RCC 7860 (cell line): Measurements from ENCODE around the gene SLC35F3.
A peak's percentile ranks its signal among the peaks of the same experiment; 100 is the strongest.

Experiments used
- DNase-seq: peaks from one replicate; pipeline ENCODE4 v3.0.0-alpha.2; 2015; ENCODE audit warnings: low spot score
- FAIRE-seq: peaks from 2 replicates; lab custom pipeline; 2012; peaks lifted over from hg19 to GRCh38; lab: Jason Lieb, UNC

SLC35F3 gene

DNA sequence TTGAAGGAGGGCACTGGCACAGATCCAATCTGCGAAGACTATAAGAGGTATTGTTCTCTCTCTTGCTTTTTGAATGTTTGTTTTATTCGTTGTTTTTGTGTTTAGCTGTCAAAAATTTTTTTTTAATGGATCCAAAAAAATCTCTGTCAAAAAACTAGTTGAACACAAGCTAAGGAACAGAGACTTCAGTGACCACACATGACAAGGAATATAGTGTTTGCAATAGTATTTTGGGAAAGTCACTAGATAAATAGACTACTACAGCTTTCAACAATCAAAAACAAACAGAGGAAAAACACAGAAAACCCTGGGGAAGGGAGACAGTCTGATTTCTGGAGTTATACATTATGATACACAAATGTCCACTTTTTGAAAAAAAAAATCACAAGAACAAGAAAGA lies 431.9 kb downstream of the SLC35F3 start:
- no peak for DNase-seq
- no peak for FAIRE-seq

DNA sequence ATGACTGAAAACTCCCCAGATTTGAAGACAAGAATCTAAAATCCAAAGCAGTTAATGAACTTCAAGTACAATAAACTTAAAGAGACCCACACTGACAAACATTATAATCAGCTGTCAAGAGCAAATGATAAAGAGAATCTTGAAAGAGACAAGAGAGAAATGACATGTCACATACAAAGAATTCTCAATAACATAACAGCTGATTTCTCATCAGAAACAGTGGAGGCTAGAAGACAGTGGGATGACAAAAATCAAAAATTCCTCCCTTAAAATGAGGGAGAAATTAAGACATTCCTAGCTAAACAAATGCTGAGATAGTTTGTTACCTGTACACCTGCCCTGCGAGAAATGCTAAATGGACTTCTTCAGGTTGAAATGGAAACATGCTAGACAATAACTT lies 432.8 kb downstream of the SLC35F3 start:
- DNase-seq (no peak), FAIRE-seq (no peak)

DNA sequence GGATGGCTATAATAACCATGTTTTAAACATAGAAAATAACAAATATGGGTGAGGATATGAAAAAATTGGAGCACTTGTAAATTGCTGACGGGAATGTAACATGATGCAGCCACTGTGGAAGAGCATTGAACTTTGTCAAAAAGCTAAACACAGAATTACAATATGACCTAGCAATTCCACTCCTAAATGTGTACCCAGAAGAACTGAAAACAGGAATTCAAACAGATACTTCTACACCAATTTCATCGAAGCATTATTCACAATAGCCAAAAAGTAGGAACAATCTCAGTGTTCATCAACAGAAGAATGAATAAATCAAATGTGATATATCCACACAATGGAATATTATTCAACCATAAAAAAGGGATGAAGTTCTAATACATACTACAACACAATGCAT lies 436.1 kb downstream of the SLC35F3 start:
- FAIRE-seq: no peak
- DNase-seq: no peak

DNA sequence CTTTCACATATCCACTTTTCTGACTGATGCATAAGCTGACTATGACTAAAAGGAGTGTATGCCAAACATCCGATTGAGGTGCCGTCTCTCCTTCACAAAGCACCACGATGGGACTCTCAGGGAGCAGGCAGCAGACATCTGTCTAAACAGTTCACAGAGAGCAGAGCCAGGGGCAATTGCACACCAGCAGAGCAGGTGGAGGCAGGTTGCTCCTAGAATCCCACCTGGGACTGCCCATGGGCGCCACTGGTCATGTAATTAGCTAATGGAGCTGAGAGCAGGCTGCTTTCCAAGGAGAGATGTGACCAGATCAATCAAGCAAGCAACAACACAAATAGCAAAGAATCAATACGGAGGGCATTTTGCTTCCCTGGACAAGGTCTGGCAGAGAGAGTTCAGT lies 438.3 kb downstream of the SLC35F3 start:
- FAIRE-seq: no peak
- no peak for DNase-seq

DNA sequence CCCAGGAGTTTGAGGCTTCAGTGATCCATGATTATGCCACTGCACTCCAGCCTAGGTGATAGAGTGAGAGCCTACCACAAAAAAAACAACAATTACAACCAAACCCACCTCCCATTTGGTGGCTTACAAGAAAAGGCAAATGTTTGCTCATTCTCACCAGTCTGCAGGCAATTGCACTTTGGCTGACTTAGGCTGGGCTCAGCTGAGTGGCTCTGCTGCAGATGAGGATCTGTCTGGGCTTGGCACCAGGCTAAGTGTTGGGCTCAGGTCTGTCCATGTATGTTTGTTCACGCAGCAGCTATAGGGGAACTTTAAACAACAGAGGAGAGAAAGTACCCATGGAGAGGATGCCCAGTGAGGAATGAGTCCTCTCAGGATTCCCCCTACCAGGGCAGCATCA lies 440.8 kb downstream of the SLC35F3 start:
- FAIRE-seq (no peak), DNase-seq (no peak)

DNA sequence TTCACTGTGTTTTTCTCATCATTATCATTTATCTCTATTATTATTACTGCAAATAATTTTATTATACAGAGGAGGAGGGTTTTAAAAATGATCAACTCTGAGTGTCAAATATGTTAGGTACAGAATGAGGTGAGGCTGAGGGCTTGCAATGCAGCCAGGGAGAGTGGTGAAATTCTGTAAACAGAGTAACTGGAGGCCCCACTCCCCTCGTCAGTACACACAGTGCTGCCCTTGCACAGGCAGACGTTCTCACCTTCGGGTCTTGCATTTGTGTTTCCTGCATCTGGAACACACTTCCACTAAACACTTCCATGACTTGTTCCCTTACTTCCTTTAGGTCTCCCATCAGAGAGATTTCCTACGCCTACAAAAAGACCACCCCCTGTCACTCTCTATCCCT lies 444.5 kb downstream of the SLC35F3 start:
- FAIRE-seq: no peak

DNA sequence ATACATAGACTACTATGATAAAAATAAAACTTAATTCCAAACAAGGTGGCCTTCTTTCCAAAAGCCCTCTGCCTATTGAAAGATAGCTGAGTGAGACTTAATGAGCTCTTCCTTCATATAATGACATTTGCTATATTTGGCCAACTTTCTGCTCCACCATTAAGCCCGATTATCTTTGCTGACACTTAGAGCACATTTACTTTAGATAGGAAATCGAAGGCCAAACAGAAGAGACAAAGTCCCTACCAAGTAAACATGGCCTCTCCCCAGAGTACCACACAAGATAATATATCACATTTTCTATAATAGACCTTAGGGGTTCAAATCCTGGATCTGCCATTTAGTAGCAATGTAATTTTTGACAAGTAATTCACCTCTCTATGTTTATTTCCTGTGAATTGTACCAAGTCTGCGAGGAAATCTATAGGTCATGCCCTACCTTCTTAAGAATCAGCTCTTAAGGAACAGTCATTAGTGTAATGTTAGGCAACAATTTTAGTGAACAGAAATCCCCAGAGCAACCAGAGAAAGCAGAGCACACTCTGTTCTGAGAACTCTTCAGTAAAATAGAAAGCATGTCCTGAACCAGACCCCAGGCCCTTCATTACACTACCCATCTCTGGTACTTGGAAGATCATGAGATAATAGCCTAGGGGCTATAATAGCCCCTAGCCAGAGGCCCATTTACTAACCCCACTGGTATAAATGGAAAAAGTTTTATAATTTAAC lies 451.5 kb downstream of the SLC35F3 start:
- DNase-seq (no peak), FAIRE-seq (no peak)

More for the DNA sequence above, 444.5 kb downstream of the SLC35F3 start:
- no peak for DNase-seq

DNA sequence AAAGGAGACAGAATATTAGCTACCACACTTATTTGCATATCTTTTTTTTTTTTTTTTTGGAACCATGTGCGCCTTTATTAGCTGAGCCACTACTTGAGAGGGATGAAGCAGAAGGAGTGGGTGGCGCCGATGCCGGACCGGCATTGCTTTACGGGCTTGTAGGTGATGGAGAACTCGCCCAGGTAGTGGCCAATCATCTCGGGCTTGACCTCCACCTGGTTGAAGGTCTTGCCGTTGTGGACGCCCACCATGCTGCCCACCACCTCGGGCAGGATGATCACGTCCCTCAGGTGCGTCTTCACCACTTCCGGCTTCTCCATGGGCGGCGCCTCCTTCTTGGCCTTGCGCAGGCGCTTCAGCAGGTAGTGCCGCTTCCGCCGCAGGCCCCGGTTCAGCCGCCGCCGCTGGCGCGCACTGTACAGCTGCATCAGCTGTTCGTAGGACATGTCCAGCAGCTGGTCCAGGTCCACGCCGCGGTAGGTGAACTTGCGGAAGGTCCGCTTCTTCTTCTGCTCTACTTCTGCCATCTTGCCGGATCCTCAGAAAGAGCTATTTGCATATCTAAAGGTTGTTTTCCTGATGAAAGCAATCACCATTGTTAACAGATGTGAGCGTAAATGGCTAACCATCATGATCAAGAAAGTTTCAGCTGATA lies 452.3 kb downstream of the SLC35F3 start:
- DNase-seq: peak; percentile 62
- peak; percentile 53 for FAIRE-seq

DNA sequence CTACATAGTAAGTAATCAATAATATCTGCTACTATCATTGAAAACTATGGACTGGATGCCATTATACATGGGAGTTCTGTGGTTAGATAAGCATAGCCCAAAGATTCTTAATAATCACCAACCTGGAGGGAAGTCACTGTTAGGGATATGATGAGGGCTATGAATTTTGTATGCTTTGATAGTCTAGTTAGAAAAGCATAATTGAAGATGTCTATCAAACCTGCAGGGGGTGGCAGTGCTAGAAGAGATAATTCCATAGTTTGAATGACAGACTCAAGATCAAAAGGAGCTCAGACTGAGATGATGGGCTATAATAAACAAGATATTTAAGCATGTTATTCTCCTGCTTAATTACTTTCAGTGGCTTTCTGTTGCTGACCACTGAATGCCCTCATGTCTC lies 453.4 kb downstream of the SLC35F3 start:
- FAIRE-seq (no peak), DNase-seq (no peak)

DNA sequence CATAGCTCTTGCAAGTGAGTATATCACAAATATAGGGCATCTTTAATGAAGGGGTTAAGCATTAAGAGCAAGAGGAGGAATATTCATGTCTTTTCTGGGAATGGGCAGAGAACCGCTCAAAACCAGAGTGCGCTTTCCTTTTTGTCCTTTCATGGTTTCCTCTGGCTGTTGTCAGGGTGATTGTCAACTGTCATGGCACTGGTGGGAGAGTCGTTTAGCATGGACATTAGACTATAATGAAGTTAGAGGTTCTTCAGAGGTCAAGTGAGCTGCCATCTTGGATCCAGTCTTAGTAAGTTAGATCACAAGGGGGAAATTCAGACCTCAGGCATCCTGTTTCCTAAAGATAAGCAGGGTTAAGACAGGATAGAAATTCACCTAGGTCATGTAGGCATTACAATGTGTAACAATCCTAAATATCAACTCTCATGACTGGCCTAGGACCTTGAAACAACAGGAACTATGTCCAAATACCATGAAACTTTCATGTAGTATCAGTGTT lies 456.7 kb downstream of the SLC35F3 start:
- no peak for DNase-seq
- no peak for FAIRE-seq

DNA sequence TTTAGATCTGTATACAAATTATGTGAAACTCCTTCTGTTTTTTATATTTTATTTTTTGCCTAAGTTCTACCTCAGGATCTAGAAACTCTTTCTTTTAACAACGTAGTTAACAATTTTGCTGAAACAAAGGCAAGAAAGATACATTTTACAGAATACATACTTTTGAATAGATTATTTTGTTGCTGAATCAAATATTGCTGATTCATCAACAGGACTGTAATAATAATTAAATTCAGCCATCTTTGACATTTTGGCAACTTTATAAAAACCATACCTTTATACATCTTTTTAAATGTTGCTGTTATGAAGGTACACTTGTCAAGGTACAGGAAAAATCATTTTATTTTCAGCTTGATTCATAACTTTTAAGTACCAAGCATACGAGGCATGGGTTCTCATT lies 458.1 kb downstream of the SLC35F3 start:
- FAIRE-seq: no peak

DNA sequence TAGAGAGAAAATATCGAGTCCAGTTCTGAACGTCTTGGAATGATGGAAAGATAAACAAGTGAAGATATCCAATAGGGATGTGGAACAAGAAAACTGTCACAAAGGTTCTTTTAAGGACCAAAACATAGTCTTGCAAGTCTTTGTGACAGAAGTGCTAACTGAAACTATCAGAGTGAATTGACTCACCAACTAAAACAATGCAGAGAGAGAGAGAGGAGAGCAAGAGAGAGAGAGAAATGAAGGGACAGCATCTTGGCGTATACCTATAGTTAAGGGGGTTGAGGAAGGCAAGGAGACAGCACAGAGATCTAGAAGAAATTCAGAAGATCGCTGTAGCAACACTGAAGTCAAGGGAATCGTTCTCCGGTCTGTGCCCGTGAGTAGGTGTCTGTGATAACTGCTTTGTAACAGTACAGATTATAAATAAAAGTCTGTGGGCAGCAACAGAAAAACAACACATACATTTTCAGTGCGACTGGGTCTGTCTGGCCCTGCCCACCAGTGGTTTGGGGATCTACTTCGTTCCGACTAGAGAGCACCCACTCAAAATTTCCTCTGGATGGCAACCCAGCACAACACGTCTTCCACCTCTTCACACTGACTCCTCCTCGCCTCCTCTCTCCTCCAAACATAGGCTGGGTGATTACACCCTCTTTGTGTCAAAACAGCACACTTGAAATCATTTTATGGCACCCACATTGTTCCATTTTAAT lies 464.0 kb downstream of the SLC35F3 start:
- DNase-seq: no peak
- no peak for FAIRE-seq

More for the DNA sequence above, 458.1 kb downstream of the SLC35F3 start:
- DNase-seq: no peak

DNA sequence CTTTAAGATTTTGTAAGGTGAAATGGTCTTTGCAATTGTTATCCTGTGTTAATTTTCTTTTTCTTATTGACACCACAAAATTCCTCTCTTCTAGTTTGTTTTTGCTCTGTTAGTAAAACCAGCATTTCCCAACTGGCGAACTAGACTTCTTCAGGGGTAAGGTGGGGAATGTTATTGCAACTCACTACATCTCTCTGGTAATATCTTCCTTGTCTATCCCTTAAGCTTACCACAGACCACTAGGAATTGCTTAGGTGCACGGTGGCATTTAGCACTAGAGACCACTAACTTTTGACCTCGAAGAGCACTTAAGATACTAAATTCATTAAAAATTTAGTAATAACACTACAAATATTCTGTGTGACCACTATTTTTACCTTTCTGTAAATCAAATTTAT lies 464.6 kb downstream of the SLC35F3 start:
- FAIRE-seq: no peak
- DNase-seq: no peak

DNA sequence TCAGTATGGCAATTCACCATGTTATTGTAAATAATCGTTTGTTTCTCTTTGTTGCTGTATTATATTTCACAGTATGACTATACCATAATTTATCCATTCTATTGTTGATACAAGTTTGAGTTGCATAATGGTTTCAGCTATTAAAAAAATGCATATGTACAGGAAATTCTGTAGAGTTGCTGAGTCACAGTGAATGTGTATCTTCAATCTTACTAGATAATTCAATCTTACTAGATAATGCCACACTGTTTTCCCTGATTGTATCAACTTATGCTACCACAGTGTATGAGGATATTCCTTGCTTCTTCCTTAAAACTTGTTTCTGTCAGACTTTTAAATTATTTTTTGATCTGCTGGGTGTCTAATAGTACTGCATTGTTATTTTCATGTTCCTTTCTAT lies 465.3 kb downstream of the SLC35F3 start:
- FAIRE-seq (no peak), DNase-seq (no peak)

DNA sequence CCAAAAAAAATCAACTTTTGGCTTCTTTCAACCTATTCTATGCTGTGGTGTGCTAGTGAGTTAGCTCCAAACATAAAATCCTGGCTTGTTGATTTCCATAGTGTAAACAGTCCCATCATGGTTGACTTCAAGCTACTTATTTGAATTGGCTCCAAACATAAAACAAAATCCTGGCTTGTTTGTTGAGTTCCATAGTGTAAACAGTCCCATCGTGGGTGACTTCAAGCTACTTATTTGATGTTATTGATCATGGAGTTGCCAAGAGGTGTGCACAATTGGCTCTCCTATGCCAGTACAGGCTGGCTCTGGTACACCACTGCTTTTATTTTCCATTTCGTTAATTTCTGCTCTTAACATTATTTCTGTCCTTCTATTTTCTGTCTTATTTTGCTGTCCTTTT lies 466.9 kb downstream of the SLC35F3 start:
- no peak for DNase-seq
- no peak for FAIRE-seq

DNA sequence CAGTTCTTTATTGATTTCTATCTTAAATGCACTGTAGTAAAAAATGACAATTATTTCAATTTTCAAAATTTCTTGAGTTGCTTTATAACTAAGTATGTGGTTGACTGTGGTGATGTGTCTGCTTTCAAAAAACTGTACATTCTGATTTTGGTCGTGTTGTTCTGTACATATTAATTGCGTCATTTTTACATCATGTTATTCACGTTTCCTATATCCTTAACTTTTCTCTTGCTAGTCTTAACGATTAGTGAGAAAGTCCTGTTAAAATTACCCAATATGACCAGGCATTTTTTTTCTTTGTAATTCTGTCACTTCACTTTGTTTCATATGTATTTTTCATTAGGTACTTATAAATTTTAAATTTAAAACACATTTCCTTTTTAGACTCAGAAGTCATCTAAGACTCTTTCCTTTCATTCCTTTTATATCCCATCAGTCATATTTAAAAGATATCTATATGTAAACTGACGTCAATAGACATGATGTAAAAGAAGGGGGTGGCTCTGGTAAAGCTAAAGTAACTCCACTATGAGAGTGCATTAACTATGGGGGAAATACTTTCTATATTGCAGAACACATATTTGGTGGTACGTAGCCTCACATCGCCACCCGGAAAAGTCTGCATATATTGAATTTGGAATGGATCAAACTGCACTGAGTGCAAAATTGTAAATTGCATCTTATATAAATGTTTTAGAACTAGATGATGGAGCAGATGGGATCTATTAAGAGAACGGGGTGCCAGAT lies 467.7 kb downstream of the SLC35F3 start:
- no peak for FAIRE-seq

DNA sequence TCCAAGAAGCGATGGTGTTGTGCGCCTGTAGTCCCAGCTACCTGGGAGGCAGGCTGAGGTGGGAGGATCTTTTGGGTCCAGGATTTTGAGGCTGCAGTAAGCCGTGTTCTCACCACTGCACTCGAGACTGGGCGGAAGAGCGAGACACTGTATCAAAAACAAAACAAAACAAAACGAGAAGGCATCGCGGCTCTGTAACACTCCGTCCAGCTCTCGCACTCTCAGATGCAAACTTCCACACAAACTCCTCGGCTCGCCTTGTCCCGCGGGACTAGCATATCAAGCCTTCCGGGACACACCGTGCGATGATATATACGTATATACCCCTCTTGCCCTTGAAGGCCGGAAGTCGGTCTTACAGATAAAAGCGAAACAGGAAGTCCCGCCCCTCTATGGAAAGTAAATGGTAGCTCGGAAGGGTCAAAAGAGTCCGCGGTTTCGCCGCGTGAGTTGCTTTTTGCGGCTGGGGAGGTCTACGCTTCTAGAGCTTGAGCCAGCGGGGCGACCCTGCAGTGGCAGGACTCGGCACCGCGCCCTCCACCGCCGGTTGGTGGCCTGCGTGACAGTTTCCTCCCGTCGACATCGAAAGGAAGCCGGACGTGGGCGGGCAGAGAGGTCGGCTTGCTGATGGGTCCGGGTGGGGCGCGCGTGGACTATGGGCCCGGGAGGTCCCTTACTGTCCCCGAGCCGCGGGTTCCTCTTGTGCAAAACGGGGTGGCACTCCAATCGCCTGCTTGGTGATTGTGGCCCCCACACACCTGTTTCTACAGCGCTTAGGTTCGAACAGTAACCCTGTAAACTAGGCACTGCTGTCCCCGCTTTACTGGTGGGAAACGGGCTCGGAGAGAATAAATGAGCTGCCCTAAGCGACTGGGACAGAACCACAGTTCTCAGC lies 468.8 kb downstream of the SLC35F3 start, which contains the start of gene COA6:
Gene COA6, plus strand, starts transcription at position 393 of the 895 bp plus-strand sequence. Its CDS starts 11 bp downstream, at position 404.
- DNase-seq (peak; percentile 96), FAIRE-seq (peak; percentile 87)

More for the DNA sequence above, 467.7 kb downstream of the SLC35F3 start:
- DNase-seq: no peak

DNA sequence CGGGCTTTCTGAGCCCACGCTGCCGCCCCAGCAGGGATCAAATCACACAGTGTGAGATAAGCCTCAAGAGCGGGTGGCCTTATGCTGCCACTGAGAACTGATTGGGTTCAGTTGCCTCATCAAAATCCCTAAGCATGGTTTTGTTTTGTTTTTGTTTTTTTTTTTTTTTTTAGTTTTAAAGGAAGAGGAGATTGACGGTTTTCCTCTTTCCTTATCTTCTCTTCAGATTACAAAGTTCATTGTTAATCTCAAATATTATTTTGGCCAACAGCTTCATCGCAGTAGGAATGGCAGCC lies 469.4 kb downstream of the SLC35F3 start:
- DNase-seq: no peak
- no peak for FAIRE-seq
